Kidney capillary endothelial cell (primary cell): Measurements from ENCODE around the gene SOD1.
"Not testable (repeated sequence)": the region's sequence is repeated elsewhere in the genome, so short reads cannot be mapped to it uniquely, and the experiment has no call there.

Experiments used
- DNase-seq: peaks from one replicate; pipeline ENCODE4 v3.0.0-alpha.2; 2018; ENCODE audit warnings: low spot score

The SOD1 gene

DNA sequence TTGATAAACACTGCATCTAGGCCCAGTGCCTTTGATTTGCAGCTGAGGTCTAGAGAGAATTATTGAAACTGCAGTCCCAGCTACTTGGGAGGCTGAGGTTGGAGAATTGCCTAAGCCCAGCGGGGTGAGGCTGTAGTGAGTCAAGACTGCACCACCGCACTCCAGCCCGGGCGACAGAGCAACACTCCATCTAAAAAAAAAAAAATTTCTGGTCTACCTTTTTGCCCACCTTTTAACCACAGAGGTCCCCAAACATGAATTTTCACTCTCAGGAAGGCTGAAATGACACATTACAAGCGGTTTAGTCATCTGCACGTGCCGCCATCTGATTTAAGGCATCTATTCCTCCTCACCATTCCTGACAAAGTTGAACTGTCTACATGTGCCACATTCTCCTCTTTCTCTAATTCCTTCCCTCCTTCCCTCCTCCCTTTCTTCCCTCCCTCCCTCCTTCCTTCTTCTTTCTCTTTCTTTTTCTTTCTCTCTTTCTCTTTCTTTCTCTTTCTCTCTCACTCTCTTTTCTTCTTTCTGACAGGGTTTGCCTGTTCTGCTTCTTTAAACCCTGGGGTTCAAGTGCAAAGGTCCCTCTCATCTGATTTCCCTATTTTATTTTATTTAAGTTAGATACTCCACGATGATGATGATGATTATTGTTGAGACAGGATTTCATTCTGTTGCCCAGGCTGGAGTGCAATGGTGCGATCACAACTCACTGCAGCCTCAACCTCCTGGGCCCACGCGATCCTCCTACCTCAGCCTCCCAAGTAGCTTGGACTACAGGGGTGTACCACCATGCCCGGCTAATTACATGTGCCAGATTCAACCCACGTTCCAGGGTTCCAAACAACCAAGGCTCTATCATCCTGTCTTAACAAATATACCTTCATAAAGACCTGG is 3.0 kb upstream of the SOD1 start:
- DNase-seq = no peak

DNA sequence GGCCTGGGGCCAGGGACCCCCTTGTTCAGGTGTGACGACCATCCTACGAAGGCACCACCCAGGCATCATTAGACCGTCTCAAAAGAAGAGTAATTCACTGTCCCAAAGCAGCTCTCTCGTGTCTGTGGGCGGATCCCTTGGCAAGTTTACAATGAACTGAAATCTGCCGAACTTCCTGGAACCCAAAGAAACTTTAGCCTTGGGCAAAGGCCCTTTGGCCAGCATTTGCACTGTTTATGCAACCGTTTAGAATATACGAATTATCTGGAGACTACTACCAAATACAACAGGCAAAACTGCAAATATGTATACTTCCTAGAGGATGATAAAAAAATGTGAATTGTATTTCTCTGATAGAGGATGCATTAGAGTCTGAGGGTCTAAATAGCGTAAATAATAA is 1.4 kb upstream of the SOD1 start:
- DNase-seq = no peak

DNA sequence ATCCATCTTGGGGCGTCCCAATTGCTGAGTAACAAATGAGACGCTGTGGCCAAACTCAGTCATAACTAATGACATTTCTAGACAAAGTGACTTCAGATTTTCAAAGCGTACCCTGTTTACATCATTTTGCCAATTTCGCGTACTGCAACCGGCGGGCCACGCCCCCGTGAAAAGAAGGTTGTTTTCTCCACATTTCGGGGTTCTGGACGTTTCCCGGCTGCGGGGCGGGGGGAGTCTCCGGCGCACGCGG is 282 bp upstream of the SOD1 start:
- DNase-seq = no peak

DNA sequence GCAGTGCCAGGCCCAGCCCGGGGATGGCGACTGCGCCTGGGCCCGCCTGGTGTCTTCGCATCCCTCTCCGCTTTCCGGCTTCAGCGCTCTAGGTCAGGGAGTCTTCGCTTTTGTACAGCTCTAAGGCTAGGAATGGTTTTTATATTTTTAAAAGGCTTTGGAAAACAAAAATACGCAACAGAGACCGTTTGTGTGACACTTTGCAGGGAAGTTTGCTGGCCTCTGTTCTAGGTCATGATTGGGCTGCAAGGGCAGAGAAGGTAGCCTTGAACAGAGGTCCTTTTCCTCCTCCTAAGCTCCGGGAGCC is 719 bp downstream of the SOD1 start:
- DNase-seq = no peak

DNA sequence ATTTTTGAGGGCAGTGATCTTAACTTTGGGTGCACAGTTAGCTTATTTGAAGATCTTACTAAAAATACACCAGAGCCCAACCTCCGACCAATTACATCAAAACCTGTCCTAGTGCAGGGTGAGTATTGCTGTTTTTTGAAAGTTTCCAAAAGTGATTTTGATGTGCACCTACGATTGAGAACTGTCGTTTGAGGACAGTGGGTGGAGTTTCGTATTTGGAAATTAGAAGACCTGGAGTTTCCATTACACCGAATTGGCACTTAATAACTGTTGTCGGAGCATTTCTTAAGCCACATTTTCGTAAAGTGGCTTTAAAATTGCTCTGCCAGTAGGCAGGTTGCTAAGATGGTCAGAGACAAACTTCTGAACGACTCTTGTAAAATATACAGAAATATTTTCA is 1.1 kb downstream of the SOD1 start:
- DNase-seq = no peak

DNA sequence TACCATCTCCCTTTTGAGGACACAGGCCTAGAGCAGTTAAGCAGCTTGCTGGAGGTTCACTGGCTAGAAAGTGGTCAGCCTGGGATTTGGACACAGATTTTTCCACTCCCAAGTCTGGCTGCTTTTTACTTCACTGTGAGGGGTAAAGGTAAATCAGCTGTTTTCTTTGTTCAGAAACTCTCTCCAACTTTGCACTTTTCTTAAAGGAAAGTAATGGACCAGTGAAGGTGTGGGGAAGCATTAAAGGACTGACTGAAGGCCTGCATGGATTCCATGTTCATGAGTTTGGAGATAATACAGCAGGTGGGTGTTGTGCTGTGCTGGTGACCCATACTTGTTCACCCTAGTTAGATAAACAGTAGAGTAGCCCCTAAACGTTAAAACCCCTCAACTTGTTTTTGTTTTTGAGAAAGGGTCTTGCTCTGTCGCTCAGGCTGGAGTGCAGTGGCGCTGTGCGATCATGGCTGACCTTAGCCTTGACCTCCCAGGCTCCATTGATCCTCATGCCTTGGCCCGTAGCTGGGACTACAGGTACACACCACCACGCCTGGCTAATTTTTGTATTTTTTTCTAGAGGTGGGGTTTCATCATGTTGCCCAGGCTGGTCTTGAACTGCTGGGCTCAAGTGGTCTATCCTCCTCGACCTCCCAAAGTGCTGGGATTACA is 4.2 kb downstream of the SOD1 start:
- no peak for DNase-seq

DNA sequence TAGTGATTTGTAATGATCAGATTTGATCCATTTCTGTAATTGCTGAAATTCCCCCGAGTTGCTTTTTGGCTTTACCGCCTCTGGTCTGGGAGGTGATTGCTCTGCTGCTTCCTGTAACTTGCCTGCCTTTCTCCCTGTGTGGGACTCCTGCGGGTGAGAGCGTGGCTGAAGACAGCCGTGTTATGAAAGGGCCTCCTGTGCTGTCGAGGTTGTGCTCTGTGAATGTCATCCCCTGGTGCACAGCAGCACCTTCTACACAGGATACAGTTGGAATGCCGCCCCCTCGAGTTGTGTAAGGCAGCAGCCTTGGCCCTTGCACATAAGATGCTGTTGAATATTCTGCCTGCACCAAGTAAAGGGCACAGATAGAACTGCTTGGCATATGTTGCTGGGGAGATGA is 5.9 kb downstream of the SOD1 start:
- DNase-seq = no peak

DNA sequence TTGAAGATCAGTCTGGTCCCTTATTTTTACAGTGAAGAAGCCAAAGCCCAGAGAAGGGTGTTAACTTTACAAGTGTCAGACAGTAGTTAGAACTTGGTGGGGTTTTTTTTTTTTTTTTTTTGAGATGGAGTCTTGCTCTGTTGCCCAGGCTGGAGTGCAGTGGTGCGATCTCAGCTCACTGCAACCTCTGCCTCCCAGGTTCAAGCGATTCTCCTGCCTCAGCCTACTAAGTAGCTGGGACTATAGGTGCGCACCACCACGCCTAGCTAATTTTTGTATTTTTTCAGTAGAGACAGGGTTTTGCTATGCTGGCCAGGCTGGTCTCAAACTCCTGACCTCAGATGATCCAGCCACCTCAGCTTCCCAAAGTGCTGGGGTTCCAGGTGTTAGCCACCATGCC is 6.4 kb downstream of the SOD1 start:
- not testable (repeated sequence) for DNase-seq

DNA sequence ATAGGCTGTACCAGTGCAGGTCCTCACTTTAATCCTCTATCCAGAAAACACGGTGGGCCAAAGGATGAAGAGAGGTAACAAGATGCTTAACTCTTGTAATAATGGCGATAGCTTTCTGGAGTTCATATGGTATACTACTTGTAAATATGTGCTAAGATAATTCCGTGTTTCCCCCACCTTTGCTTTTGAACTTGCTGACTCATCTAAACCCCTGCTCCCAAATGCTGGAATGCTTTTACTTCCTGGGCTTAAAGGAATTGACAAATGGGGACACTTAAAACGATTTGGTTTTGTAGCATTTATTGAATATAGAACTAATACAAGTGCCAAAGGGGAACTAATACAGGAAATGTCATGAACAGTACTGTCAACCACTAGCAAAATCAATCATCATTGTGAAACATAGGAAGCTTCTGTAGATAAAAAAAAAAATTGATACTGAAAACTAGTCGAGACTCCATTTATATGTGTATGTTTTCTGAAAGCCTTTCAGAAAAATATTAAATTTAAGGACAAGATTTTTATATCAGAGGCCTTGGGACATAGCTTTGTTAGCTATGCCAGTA is 7.0 kb downstream of the SOD1 start:
- DNase-seq = no peak

DNA sequence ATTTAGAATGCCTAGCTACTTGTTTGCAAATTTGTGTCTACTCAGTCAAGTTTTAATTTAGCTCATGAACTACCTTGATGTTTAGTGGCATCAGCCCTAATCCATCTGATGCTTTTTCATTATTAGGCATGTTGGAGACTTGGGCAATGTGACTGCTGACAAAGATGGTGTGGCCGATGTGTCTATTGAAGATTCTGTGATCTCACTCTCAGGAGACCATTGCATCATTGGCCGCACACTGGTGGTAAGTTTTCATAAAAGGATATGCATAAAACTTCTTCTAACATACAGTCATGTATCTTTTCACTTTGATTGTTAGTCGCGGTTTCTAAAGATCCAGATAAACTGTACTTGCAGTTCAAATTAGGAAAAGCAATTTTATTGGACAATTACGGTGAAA is 7.6 kb downstream of the SOD1 start:
- DNase-seq = no peak

DNA sequence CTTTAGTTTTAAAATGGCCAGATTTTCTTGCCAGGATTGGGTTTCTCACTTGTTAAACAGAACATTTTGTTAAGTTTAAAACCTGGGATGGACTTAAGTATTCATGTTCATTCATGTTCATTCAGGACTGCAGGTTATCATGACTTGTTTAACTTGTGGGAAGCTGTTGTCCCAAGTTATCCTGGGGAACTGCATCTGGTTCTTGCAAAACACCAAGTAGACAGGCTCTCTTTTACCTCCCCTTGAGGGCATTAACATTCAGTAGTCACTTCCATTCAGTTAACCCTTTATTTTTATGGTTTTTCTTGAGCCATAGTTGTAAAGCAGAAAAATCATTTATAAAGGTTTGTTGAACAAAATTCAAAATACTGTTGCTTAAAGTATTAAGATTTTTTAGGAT is 8.1 kb downstream of the SOD1 start:
- no peak for DNase-seq

DNA sequence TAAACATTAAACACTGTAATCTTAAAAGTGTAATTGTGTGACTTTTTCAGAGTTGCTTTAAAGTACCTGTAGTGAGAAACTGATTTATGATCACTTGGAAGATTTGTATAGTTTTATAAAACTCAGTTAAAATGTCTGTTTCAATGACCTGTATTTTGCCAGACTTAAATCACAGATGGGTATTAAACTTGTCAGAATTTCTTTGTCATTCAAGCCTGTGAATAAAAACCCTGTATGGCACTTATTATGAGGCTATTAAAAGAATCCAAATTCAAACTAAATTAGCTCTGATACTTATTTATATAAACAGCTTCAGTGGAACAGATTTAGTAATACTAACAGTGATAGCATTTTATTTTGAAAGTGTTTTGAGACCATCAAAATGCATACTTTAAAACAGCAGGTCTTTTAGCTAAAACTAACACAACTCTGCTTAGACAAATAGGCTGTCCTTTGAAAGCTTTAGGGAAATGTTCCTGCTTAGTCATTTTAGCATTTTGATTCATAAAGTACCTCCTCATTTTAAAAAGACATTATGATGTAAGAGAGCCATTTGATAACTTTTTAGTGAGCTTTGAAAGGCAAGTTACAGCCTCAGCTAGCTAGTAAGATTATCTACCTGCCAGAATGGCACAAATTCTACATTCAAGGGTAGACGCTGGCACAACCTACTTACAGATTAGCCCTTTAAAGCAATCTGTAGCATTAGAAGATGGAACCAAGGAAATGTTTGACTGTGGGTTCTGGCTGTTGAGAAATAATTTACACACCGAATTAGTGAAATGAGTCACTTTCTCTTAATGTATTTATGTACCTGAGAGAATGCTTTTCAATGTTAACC is 9.4 kb downstream of the SOD1 start:
- DNase-seq = no peak

DNA sequence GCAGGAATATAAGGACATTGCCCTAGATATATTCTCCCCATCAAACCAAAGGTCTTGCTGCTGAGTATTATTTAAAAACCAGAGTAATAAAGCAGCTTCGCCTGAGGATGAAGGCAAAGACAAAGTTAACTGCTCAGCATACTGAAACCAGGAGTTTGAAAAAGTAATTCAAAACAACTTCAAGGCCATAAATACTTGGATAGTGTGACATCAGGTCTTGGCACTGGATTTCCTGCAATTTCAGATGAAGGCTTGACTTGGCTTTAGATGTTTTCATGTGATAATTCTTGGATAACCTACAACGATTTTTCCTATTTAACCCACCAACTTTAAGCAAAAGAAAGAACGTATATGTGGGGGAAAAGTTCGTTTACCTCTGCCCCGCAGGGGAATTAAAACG is 10.6 kb downstream of the SOD1 start:
- DNase-seq = no peak

DNA sequence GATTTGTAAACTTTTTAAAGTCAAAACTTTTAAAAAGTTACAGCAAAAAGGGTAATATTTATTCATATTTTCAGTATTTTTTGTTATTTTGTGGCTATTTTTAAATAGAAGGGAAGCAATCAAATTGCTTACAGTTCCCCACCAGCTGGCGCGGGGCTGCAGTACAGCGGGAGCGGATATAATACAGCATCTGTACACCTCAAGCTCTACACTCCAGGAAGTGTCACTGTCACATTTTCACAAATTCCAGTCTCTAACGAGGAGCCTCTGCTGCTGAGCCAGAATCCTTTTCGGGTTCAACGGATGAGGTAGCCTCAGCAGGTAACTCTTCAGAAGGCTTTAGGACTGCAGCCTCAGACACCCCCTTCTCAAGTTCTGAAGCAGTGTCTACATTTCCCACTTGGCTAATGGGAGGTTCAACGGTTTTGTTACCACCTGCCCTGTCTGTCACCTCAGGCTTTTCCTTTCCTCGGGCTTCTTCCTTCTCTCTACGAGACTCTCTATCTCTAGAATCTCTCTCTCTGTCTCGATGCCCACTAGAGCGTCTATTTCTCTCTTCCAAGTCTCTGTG is 11.7 kb downstream of the SOD1 start:
- no peak for DNase-seq

DNA sequence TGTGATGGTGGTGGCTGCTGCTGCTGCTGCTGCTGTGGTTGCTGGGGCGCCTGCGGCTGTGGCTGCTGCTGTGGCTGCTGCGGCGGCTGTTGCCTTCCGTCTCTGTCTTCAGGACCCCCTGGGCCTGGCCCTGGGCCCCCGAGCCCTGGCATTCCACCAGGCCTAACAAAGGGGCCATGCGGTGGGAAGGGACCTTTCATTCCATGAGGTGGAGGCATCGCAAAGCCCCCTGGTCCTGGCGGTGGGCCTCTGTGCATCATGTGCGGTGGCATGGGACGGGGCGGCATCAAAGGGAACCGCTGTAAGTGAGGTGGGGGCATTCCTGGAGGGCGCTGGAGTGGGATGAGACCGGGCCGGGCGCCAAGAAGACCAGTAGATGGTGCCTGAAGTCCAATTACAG is 12.4 kb downstream of the SOD1 start:
- no peak for DNase-seq

DNA sequence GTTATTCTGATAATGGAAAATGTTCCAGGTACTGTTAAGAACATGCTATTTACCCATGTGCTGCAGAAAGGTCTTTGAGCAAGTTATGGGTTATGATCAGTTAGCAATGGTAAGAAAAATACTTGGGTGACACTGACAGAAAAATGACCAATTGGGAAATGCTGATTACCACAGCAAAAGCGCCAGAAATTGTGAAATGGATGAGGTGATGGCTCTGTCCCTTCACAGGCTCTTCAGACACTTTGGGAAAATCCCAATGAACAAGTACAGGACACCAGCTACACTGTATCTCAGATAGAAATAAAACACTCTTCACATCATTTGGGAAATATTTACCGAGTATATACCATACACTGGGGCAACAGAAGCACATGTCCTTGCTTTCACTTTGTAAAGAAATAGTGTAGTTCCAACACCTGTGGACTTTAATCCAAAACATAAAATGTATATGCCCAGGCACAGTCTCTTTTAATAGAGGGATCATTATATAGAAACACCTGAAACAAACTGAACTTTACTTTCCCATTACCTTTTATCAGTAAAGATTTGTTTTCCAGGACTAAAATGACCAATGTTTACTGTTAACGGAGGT is 13.9 kb downstream of the SOD1 start:
- no peak for DNase-seq

DNA sequence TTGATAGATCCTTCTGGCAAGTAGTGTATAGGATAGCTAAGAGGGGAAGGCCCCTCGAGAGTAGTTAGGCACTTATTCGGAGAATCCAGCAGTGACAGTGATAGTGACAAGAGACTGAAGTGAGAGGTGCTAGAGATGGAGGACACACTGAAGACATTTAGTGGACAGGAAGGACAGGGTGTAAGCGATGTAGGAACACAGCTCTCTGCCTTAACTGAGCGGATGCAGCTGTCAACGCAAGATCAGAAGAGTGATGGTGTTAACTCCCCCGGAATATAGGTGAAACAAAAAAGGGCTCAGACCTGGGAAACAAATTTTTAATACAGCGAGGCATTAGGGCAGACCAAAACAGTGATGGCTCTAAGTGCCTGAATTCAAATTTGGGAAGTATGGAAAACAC is 15.8 kb downstream of the SOD1 start:
- no peak for DNase-seq

DNA sequence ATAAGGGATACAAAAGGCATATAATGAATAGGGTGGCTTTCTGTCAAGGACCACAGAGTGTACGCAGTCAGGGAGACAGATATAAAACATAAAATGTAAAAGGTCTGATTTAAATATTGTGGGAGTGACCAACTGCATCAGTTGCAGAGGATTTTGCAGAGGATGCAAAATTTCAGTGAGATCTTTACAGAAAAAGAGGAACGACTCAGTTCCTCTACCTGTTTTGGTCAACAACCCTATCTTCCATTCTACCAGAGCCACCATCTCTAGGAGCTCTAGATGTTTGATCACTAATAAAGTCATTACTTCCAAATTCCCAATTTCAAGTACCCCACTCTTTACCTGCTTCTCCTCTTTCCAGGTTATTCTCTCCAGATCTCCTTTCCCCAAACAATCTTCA is 16.5 kb downstream of the SOD1 start:
- DNase-seq = no peak

DNA sequence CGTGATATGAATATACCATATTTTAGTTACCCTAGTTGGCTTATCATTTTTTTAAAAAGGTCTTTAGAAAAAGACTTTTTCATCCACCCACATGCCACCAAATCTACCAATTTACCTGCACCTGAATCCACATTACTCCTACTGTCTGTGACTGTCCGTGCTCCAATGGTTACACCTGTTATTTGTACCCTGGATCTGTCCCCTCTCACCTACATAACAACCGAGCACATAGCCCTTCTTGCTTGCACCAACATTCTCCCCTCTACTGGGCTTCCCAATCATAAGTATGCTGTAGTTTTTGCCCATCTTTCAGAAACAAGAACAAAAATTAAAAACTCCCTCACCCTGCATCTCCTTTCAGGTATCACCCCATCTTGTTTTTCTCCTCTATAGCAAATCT is 17.6 kb downstream of the SOD1 start:
- DNase-seq = no peak

DNA sequence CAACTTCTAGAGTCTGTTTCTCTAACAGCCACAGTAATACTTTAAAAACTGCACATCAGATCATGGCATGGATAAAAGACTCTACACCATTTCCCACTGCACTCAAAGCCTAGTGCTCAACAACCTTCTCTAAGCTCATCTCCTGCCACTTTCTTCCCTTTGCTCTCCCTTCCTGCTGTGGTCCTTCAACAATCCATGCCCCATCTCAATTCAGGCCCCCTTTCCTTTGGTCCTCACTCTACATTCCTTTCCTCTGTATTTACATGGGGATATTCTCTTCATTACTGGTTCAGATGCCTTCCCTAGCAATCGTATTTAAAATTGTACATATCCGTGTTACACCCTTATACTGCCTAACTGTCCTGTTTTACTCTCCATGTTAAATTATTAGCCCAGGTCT is 19.0 kb downstream of the SOD1 start:
- no peak for DNase-seq

DNA sequence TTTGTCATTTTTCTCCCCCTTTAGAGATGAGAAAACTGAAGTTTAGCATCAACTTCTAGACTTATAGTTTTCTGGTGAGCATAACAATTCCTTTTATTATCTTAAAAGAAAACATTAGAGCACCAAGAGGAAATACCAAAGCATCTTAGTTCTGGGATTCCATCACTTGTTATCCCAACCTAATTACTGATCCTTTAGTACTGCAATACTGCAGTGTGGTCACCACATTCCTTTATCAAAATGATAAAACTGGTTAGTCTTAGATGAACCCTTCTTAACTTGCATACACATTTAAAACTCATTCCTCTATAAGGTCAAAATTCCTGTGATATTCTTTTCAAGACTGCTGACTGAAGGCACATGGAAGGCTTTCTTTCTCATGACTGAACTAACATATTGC is 23.1 kb downstream of the SOD1 start:
- DNase-seq = no peak

DNA sequence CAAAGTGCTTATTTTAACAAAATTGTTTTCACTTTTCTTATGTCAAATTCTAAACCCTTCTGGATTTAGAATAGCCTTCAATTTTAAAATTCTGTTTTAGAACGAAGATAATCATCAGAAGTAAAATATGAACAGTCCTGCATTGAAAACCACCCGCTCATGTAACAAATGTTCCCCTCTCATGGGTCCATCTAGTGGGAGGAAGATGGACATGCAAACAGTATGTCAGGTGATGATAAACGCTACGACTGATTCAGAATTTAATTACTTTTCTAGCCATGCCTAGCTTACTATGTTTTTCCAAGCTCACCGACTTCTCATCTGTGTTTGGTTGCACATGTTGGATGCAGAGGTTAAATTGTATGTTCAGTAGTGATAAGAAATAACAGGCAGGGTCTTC is 23.5 kb downstream of the SOD1 start:
- no peak for DNase-seq
